HepG2 (cell line): Measurements from ENCODE around the gene EFCAB14. TPM values are rescaled to one million over a fixed set of nuclear protein-coding genes. Genes with fewer than 3 reads are reported as not detected.

Experiments
- ATAC-seq: fragments of 200-7000 bp; cut with Tn5 transposase; 3 replicates; pipeline ENCODE4 v1.9.1; 2020; ENCODE audit warnings: mild to moderate bottlenecking, moderate library complexity
- BruUV-seq: library from RNA; stranded (reverse); fragments of 400-500 nt; replicated peaks from 2 replicates; lab custom pipeline; 2021; lab: Mats Ljungman, UMichigan
- CTCF ChIA-PET: fragments of 300-600 bp; formaldehyde crosslinking; extraction: SDS; loops from one replicate; lab custom pipeline; 2021; ENCODE audit warnings: low total read pairs, inconsistent platforms, low intra/inter-chr PET ratio; lab: Yijun Ruan, JAX
- POLR2A ChIA-PET: fragments of 350-600 bp; sonication (Branson Sonifier 250); formaldehyde crosslinking; loops from one replicate; lab custom pipeline; 2020; ENCODE audit warnings: antibody characterized with exemption, inconsistent platforms; lab: Yijun Ruan, JAX
- DNase-seq: peaks from one replicate; pipeline ENCODE4 v3.0.0-alpha.2; 2015; ENCODE audit warnings: low spot score
- FAIRE-seq: peaks from 3 replicates; lab custom pipeline; 2011; peaks lifted over from hg19 to GRCh38; lab: Jason Lieb, UNC
- H2AFZ ChIP-seq: one replicate; pipeline ENCODE4 v1.6.1; 2011; ENCODE audit warnings: low read length, inconsistent platforms
- H3K27ac ChIP-seq: fragments of 300-600 bp; 3 replicates; pipeline ENCODE4 v1.8.0; 2011; ENCODE audit warnings: mixed run types, mild to moderate bottlenecking, mixed read lengths, low read length, inconsistent platforms; ENCODE audit not compliant: insufficient read depth; ENCODE audit errors: extremely low read length
- H3K27me3 ChIP-seq, 2 experiments: fragments of 200-600 bp in 1 of 2; 2 replicates in 1 of 2; 3 replicates in 1 of 2; pipeline versions ENCODE4 v1.6.0 to v1.8.0; 2011; ENCODE audit warnings: low read length in 2 of 2, mild to moderate bottlenecking in 2 of 2, moderate library complexity in 2 of 2, inconsistent platforms in 1 of 2; ENCODE audit not compliant: insufficient read depth in 2 of 2, control insufficient read depth in 1 of 2
- H3K36me3 ChIP-seq, 2 experiments: fragments of 200-600 bp in 1 of 2; replicated peaks in 1 of 2; 2 replicates in 1 of 2; 3 replicates in 1 of 2; pipeline versions ENCODE4 v1.5.1 to v1.8.0; 2011; ENCODE audit warnings: low read length in 2 of 2, inconsistent platforms in 1 of 2; ENCODE audit not compliant: insufficient read depth in 2 of 2, control insufficient read depth in 1 of 2
- H3K4me1 ChIP-seq: 2 replicates; pipeline ENCODE4 v1.5.1; 2012; ENCODE audit warnings: low read length, inconsistent platforms; ENCODE audit not compliant: insufficient read depth
- H3K4me2 ChIP-seq: 2 replicates; pipeline ENCODE4 v1.6.0; 2011; ENCODE audit warnings: low read depth, low read length, inconsistent platforms
- H3K4me3 ChIP-seq, 3 experiments: fragments of 200-600 bp in 1 of 3; sonication (generic), shearing (Covaris generic) in 1 of 3; replicated peaks in 1 of 3; 2 replicates each; pipeline ENCODE4 v1.5.1; 2011 to 2016; ENCODE audit warnings: low read length in 3 of 3, inconsistent platforms in 2 of 3, low read depth in 2 of 3, mild to moderate bottlenecking in 2 of 3, control low read depth in 1 of 3, mixed read lengths in 1 of 3; ENCODE audit not compliant: insufficient read depth in 1 of 3
- H3K79me2 ChIP-seq: one replicate; pipeline ENCODE4 v1.6.1; 2011; ENCODE audit warnings: low read length, inconsistent platforms; ENCODE audit not compliant: insufficient read depth
- H3K9ac ChIP-seq: 2 replicates; pipeline ENCODE4 v1.6.0; 2011; ENCODE audit warnings: mild to moderate bottlenecking, low read depth, low read length, inconsistent platforms; ENCODE audit not compliant: insufficient read depth
- H3K9me3 ChIP-seq: 2 replicates; pipeline ENCODE4 v1.5.1; 2012; ENCODE audit warnings: mild to moderate bottlenecking, low read length
- H4K20me1 ChIP-seq: 2 replicates; pipeline ENCODE4 v1.6.0; 2011; ENCODE audit warnings: inconsistent platforms, mild to moderate bottlenecking, low read length, moderate library complexity; ENCODE audit not compliant: insufficient read depth
- JUN ChIP-seq: sonication (generic); formaldehyde crosslinking; IDR thresholded peaks from 2 replicates; pipeline ENCODE4 v1.4.0; 2020; ENCODE audit warnings: mild to moderate bottlenecking, missing genetic modification reagents
- MAF1 ChIP-seq: sonication (generic); formaldehyde crosslinking; IDR thresholded peaks from 2 replicates; pipeline ENCODE4 v1.5.0; 2020; ENCODE audit warnings: missing genetic modification reagents, borderline replicate concordance
- MNT ChIP-seq: fragments of 450-650 bp; IDR thresholded peaks from 2 replicates; pipeline ENCODE4 v1.6.1; 2016
- PBX3 ChIP-seq: sonication (generic); formaldehyde crosslinking; IDR thresholded peaks from 2 replicates; pipeline ENCODE4 v1.8.1; 2023; ENCODE audit warnings: missing genetic modification reagents, inconsistent platforms, borderline replicate concordance
- RBFOX2 ChIP-seq: fragments of 200-400 bp; formaldehyde crosslinking; IDR thresholded peaks from 2 replicates; pipeline ENCODE4 v1.6.1; 2017; ENCODE audit warnings: low read depth, mild to moderate bottlenecking, low read length
- ZBTB3 ChIP-seq: sonication (generic); formaldehyde crosslinking; IDR thresholded peaks from 2 replicates; pipeline ENCODE4 v1.4.0; 2020; ENCODE audit warnings: low read depth, mild to moderate bottlenecking, moderate library complexity, missing genetic modification reagents, borderline replicate concordance
- ZFY ChIP-seq: sonication (generic); formaldehyde crosslinking; IDR thresholded peaks from 2 replicates; pipeline ENCODE4 v1.4.0; 2020; ENCODE audit warnings: missing genetic modification reagents
- ZNF839 ChIP-seq: sonication (generic); formaldehyde crosslinking; IDR thresholded peaks from 2 replicates; pipeline ENCODE4 v1.4.0; 2020; ENCODE audit warnings: missing genetic modification reagents, mild to moderate bottlenecking, borderline replicate concordance
- ZSCAN31 ChIP-seq: sonication (generic); formaldehyde crosslinking; IDR thresholded peaks from 2 replicates; pipeline ENCODE4 v1.5.0; 2020; ENCODE audit warnings: low read depth, mild to moderate bottlenecking, missing genetic modification reagents
- WGBS: methylation state at CpG from one replicate; pipeline ENCODE4 v1.1.6; 2017; ENCODE audit warnings: low lambda C conversion rate; 5-methylcytosine and 5-hydroxymethylcytosine counted together
- in situ Hi-C: cut with HindIII; loops from 2 replicates; pipeline ENCODE4 v1.10.0; 2017; ENCODE audit warnings: low pct_unique_long_range_greater_than_20kb; ENCODE audit not compliant: extremely low pct_ligation_motif_present
- intact Hi-C: fragments of 100-400 bp; cut with micrococcal nuclease; formaldehyde crosslinking; loops from one replicate; pipeline ENCODE4 v1.10.0; 2022; ENCODE audit not compliant: unreplicated experiment
- polyA plus RNA-seq, 8 experiments: library from polyadenylated mRNA; depleted of rRNA in 3 of 8; stranded (reverse) in 7 of 8; unstranded in 1 of 8; fragments of >200 nt; fragmentation: Illumina TruSeq in 4 of 8; extraction: Trizol in 4 of 8; gene quantifications; 2 replicates each; pipeline versions ENCODE4 v1.2.1 to v1.2.3, GENCODE V29; 2011 to 2016; ENCODE audit warnings: low read depth in 4 of 8, missing spikeins in 1 of 8, mixed read lengths in 1 of 8; ENCODE audit not compliant: insufficient read depth in 1 of 8
- total RNA-seq, 5 experiments: library from RNA; depleted of rRNA; stranded (reverse); fragments of >200 nt; fragmentation: Illumina TruSeq; extraction: Trizol; gene quantifications; 2 replicates each; pipeline ENCODE4 v1.2.3, GENCODE V29; 2016; ENCODE audit warnings: low read depth in 1 of 5

Gene EFCAB14
- total and polyA plus RNA-seq, 2 of the 13 experiments (the other 11 are each of a cell fraction or from before 2014, with no cell fraction given) = 13.4 to 17.9 TPM

GRCh38 chr1:46714976-46715375, 3.9 kb downstream of the EFCAB14 start:
- no peak overlapping the region for H2AFZ ChIP-seq
- H3K79me2 ChIP-seq = peaks cover 23% of the 10 kb centered on the region
- H3K4me2 ChIP-seq = no peak overlapping the region
- peaks cover 8 to 40% of the 10 kb centered on the region in 2 experiments for H3K36me3 ChIP-seq
- no TSS peak for BruUV-seq
- H3K27me3 ChIP-seq = no peaks in the 10 kb centered on the region; a peak in 1 of 5 replicates
- H3K27ac ChIP-seq = no peak overlapping the region
- ChIA-PET POLR2A (interaction anchor here (1.0 kb wide), 1 partner anchor 47 kb away, joined by 3 read pairs; the partner anchor contains the start of gene ATPAF1), CTCF (no interaction called here)
- 94% methylated on average over 3 of the region's 3 CpGs for WGBS
- no peak overlapping the region for H3K9ac ChIP-seq
- in situ Hi-C loops (no loop called here), intact Hi-C loops (no loop called here)
- DNase-seq (no peak), FAIRE-seq (no peak), ATAC-seq (no peak)
- no peaks in the 10 kb centered on the region; the same call in 1 of the 2 replicates for H4K20me1 ChIP-seq
- no peak overlapping the region for H3K4me3 ChIP-seq
- no peaks in the 10 kb centered on the region for H3K9me3 ChIP-seq
- H3K4me1 ChIP-seq = peaks cover 27% of the 10 kb centered on the region
- TF ChIP-seq ZNF839 (CRISPR knock-in tag) (no peak), PBX3 (CRISPR knock-in tag) (no peak), RBFOX2 (no peak), MAF1 (CRISPR knock-in tag) (no peak), ZFY (CRISPR knock-in tag) (no peak), ZBTB3 (CRISPR knock-in tag) (no peak), JUN (CRISPR knock-in tag) (no peak), MNT (no peak), ZSCAN31 (CRISPR knock-in tag) (no peak)
